ENCODE results near the gene ITGBL1.

DNA sequence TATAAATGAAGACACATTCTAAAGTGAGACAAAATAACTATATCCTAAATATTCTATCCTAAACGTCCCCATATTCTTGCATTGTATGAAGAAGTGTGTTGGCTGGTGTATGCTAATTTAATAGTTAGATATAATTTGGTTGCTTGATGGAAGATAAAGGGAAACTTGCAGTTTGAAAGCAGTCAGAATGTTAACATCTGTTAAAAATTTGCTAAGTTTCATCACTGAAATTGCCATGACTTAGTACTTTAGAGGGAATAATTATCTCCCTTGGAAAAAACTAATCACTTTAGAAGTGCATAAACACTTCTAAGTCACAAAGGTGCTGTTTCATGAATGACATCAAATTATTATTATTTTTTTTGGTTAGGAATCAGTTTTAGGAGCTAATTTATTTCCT, 61.6 kb downstream of the ITGBL1 start:
- TF ChIP-seq, protein P1, sequence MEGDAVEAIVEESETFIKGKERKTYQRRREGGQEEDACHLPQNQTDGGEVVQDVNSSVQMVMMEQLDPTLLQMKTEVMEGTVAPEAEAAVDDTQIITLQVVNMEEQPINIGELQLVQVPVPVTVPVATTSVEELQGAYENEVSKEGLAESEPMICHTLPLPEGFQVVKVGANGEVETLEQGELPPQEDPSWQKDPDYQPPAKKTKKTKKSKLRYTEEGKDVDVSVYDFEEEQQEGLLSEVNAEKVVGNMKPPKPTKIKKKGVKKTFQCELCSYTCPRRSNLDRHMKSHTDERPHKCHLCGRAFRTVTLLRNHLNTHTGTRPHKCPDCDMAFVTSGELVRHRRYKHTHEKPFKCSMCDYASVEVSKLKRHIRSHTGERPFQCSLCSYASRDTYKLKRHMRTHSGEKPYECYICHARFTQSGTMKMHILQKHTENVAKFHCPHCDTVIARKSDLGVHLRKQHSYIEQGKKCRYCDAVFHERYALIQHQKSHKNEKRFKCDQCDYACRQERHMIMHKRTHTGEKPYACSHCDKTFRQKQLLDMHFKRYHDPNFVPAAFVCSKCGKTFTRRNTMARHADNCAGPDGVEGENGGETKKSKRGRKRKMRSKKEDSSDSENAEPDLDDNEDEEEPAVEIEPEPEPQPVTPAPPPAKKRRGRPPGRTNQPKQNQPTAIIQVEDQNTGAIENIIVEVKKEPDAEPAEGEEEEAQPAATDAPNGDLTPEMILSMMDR (conservative IDR thresholded peaks at IDR 0.05; ENCODE audit: low read length) = no peak
- no peak for TF ChIP-seq EZH2phosphoT487 (IDR thresholded peaks at IDR 0.05; ENCODE audit: borderline replicate concordance)

All from Loucy (cell line).